CD1c-positive myeloid dendritic cell (primary cell): ENCODE measurements around the gene CERS2.

Experiments used
- DNase-seq: peaks from one replicate; pipeline ENCODE4 v3.0.0-alpha.2; 2016; ENCODE audit errors: extremely low spot score

Gene CERS2

GRCh38 chr1:150997126-150997872 lies 22.7 kb upstream of the CERS2 start:
- DNase-seq: no peak

DNA sequence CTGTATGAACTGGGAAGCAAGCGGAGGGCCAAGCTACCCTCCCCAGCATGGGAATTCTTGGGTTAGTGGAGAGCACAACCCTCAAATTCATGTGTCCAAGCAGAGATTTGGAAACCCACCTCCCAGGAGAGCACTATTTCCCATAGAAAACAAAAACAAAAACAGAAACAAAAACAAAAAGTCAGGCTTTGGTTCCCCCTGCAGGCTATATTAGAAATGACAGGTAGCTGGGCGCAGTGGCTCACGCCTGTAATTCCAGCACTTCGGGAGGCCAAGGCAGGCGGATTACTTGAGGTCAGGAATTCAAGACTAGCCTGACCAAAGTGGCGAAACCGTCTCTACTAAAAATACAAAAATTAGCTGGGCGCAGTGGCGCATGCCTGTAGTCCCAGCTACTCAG lies 21.3 kb upstream of the CERS2 start:
- peak; percentile 58 for DNase-seq

- DNase-seq: no peak
These were observed 20.8 kb upstream of the CERS2 start for GRCh38 chr1:150995460-150995859.

DNA sequence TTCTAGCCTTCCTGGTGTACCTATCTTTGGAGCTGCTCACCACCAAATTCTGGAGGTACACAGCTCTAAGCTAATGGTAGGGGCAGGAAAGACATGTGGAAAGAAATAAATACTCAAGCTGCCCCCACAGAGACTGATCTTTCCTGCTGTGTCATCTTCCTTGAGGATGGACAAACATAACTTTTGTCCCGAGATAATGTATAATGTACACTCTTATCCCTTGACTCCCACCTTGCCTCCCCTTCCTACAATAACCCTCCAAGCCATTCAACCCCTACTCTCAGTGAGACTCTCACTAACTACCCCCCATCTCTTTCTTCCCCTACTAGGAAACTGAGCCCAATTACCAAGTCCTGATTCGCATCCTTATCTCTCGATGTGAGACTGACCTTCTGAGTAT lies 19.6 kb upstream of the CERS2 start:
- no peak for DNase-seq

GRCh38 chr1:150992626-150993025 lies 18.0 kb upstream of the CERS2 start:
- DNase-seq: no peak

- DNase-seq: no peak
These were observed 13.3 kb upstream of the CERS2 start for GRCh38 chr1:150987924-150988323.

DNA sequence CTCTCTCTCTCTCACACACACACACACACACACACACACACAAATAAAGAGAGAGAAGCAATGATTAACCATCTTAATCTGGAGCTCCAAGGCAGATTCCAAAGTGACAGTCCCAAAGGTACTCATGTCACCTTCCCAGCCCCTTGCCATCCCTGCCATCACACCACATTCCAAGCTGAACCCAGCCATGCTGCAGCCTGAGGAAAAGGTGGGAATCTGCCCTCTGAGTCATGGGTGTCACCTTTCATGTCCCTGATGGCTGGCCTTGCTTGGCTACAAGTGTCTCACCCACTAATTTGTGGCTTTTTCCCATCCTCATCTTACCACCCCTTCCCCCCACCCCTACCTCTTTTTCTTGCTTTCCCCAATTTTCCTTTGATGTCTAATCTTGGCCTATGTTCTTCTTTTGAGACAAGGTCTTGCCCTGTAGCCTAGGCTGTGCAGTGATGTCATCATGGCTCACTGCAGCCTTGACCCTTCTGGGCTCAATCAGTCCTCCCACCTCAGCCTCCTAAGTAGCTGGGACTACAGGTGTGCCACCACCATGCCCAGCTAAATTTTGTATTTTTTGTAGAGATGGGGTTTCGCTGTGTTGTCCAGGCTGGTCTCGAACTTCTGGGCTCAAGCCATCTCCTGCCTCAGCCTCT lies 10.7 kb upstream of the CERS2 start:
- no peak for DNase-seq

DNA sequence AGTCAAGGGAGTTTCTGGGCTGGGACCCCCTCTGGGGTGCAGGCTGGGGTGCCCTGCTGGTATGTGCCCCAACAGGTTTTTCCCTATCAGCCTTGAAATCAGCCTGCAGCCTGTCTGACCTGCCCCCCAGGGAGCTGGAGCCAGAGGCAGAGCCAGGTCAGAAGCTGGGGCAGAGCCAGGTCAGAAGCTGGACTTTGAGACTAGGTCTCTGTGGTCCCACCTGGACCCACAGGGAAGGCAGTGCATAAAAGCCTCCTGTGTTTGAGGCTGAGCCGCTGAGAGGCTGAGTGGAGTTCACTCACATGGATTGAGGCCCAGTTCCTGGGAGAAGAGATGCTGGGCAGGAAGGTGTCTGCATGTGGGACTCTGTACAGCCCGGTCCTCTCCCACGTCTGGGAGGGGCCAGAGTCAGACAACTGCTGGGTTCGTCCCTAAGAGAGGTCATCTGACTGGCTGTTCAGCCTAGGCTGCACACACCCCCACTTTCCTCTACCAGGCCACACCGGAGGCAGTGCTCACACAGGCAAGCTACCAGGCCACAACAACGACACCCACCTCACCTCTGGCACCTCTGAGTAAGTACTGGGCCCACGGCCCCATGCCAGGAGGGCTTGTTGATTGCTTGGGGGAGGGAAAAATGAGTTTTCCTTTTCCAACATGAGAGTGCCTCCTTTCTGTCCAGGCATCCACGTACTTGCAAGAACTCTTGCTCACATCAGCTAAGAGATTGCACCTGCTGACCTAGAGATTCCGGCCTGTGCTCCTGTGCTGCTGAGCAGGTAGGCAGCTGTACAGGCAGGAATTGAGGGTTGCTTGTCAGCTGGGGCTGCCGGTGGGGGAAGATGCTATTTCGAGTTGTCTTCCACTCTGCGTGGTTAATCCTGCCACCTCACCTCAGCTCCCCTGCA lies 7.4 kb upstream of the CERS2 start, which contains the start of gene ANXA9:
Gene ANXA9 (plus strand): TSS at position 488 of the 908 bp plus-strand sequence. CDS start 814 bp downstream, outside the sequence.
- DNase-seq: no peak

DNA sequence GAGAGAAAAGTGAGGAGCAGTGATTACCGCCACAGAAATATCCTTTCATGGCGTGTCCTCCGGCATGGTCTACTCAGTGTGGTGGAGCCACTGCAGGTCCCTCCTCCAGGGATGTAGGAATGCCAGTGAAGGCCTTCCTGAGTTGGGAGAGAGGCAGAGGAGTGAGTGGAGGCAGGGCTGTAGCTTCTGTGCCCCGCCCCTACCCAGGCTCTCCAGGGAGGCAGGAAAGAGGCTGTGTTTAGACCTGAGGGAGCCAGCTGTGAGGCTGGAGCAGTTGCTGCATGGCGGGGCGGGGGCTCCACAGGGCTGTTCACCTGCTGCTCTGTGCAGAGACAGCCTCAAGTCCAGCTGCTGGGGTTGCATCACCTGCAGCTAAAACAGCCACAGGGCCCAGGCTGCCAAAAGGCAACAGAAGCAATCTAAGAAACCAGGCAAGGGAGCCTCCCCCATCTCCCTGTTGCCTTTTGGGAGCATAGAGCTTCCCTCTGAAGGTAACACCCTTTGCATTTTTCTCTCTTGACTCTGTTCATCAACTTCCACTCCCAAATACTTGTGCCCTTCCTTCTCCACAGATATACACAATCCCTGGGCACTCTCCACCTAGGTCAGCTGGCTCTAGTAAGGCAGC lies 6.7 kb upstream of the CERS2 start:
- DNase-seq: no peak

GRCh38 chr1:150979092-150980056 lies 4.7 kb upstream of the CERS2 start:
- peak; percentile 97 for DNase-seq

DNA sequence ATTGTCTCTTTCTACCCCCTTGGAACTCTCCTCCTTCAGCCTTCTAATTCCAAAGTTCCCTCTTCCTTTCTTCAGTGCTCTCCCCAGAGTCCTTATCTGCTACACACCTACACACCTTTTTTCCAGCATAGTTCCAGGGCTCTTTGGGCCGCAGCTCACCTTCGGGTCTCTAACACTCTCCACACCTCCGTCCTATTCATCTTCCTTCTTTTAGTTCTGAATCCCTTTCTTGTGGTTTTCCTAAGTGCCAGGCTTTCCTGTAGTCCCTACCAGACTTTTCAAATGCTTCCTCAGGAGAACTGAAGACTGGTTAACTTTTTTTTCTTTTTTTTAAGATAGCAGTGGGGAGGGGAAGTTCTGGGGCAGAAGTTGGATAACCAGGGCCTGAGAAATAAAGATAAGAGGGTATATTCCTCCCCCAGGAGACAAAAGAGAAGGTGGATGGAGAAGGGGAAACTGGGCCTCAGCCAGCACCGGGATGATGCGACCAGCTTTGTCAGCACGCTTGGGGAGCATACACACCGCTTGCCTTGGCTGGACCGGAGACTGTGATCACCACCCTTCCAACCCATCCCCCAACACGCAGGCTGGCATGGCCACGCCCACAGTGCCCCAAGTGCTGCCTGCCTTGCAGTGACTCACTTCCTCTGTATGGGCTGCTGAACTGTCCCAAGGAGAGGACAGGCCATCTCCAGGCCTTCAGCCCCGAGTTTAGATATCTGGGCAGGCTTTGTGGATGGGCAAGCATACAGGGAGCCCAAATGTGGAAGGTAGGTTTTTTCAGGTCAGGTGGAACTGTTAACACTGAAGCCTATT lies 2.5 kb upstream of the CERS2 start:
- peak; percentile 86 for DNase-seq

GRCh38 chr1:150976401-150976821 lies 1.8 kb upstream of the CERS2 start:
- no peak for DNase-seq

DNA sequence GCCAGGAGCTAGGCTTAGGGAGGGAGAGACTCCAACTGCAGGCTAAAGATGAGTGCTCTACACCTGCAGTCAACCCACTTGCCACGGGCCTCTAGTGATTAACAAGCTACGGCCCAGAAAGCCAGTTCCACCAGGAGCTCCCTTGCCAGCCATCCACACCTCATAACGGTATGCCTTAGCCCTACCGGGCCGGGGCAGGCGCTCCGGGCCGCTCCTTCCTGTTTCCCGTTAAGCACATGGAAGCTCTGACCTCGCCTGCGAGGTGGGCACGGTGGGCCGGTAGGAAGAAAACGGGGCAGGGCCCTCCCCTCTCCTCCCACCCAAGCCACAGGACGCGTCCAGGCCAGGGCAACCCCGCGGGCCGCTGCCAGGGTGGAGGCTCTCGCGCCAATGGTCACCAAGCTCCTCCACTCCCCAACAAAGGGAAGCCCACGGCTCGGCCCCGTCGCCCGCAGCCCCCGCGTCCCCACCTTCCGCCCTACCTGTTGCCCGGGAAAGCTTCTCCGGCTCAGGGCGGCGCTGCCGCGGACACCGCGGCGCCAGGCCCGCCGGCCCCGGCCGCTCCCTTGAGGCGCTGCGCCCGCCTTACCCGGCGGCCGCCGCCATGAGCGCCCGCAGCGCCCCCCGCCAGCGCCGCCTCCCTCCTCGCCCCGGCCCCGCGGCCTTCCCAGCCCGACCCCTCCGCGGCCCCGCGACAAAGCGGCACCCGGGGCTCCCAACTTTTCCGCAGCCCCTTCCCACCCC lies 627 bp downstream of the CERS2 start:
- peak; percentile 59 for DNase-seq

DNA sequence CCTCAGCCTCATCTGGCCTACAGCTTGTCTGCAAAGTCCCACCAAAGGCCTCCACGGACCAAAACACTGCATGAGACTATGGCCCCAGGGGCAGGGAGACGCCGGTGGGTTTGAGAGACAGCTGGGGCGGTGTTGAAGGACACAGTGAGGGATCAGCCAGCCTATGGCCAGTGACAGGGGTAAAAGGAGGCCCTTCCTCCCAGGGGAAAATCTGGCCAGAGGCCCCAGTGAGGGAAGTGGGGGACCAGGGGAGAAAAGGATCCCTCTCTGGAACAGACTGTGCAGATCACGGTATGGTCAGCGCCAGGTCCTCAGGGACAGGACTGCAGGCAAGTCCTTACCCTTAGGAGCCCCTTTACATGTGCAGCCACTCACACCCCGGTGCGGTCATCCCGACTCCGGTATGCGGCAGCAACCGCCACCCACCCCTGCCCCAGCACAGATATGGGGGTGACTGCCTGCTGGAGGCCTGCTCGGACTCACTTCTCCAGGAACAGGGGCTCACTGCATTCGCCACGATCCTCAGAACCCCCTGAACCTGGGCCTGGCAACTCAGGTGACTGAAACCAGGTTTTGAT lies 1.3 kb downstream of the CERS2 start:
- DNase-seq: no peak

DNA sequence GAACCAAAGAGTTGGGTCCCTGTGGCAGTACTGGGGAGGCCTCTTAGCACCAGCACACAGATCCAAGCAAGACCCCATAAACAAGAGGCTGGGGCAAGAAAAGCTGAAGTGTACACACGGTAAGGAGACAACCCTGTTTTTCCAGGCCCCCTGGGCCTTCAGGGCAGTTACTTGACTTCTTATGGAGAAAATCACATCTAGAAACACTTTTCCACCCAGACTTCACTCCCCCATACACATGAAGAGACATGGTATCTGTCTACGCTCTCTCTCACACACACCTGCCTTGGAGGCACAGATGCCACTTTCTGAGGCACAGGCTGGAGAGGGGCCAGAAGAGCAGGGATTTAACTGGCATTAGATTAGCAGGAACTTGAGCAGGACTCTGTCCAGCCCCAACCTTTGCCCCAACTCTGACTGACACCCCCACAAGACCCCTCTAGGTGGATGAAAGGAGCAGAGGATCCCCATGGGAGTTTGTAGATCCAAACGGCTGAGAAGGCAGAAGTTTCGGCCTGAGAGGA lies 2.2 kb downstream of the CERS2 start:
- DNase-seq: no peak

DNA sequence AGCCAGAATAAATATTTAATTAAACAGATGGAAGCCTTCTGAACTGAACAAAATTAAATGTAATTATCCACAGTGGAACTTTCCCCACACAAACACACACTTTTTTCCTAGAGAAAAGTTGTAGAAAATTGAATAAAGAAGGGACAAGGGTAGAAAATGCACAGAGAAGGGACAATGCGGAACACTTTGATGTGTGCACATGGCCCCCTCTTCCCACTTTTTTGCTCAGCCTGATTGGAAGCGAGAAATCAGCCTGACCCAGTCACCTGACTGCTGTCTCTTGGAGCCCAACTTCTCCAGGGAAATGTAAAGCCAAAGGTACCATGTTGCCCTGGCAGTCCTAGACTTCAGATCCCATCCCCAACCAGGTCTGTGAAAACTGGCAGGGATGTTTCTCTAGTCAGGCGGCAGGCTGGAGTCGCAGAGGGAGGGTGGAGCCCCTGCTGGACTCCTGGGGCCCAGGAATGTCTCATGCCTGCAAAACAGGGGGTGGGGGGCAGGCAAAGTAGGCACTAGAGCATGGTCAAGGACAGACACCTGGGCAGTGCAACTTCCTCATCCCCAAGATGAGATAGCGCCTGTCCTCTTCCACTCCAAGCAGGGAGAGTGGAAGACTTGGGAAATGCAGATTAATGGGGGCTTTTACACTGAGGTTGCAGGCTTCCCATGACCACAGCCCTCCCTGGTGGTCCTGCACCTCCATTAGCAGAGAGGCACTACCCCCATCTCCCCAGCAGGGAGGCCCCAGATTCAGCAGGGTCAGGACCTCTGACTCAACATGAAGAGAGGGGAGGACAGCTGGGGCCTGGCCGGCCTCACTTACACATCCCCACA lies 2.8 kb downstream of the CERS2 start:
- no peak for DNase-seq

GRCh38 chr1:150970808-150971582 lies 3.6 kb downstream of the CERS2 start:
- peak; percentile 19 for DNase-seq
